ENCODE results near the gene ANKRD23.
A peak's percentile ranks its signal among the peaks of the same experiment; 100 is the strongest.

The ANKRD23 gene

DNA sequence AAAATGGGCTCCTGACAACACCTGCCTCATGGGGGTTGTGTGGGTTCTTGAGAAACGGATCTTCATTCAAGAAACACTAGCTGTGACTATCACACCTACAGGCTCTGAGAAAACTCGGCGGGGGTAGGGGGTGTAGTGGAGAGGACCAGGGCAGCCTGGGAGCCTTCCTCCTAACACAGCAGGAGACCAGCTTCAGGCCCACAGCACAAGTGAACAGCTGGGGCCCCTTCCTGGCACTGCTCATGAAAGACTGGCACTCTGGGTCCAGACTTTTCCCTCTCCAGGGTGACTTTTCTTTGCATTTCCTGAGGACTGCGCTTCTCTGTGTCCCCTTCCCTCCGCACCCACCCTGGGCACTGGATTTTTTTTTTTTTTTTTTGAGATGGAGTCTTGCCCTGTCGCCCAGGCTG, 33.2 kb upstream of the ANKRD23 start:
- ATAC-seq = no peak

DNA sequence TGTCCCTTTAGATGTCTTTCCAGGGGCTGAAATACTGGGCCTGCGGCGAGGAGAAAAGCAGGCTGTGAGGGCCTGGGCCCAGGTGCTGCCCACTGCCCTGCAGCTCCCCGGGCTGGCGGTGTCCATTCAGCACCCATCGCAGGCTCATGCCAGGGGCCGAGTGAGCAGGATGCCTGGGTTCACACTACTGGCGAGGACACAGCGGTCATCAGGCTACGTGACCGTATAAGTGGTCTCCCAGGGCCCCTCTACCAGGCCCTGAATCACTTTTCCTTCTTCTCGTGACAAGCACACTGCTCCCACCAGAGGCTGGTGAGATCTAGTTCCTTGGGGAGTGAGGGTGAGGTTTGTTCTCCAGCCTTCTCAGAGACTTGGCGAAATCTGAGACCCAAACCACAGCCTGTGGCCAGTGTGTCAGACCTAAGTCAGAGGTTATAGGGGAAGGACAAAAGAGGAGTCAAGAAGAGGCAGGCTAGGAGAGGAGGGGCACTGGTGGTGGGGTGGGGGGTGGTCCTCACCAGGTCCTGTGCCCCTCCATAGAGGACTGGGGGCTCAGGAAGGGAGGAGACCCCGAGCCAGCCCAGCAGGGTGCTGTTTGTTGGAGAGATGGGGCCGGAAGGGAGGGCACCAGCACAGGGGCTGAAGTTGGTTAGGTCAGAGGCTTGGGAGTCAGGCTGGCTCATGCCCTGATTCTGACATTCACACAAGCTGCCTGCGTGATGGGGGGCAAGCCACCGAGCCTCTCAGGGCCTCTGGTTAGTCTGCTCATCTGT, 32.6 kb upstream of the ANKRD23 start:
- ATAC-seq = no peak

DNA sequence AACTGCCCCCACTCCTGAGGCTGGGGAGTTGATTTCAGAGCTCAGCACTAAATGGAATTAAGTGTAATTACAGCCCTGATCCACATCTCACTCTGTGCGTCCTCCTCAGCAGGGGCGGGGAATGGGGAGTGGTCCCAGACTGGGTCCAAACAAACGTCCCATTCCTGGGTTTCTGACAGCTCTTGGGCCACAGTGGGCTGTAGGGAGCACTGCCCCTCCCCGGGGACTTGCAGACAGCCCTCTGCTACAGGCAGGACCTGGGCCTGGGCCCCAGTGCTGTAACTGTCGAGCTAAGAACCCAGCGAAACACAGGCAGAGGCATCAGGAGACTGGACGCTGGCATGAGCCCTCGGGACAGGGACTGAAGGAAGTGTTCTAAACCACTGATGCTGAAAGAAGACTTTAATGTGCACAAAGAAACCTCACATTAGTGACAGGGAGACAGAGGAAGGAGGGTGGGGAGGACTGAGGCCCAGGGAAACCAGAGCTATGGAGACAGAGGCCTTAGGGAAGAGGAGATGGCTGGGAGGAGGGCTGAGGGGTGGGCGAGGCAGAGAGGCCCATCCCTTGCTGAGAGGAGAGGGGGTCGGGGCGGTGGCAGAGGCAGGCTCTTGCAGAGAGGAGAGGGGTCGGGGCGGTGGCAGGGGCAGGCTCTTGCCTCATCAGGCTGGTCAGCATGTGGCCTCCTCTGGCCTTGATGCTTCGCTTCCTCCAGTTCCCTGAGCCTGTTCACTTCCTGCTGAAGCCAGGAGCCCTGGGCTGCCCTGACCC, 31.9 kb upstream of the ANKRD23 start:
- ATAC-seq = no peak

DNA sequence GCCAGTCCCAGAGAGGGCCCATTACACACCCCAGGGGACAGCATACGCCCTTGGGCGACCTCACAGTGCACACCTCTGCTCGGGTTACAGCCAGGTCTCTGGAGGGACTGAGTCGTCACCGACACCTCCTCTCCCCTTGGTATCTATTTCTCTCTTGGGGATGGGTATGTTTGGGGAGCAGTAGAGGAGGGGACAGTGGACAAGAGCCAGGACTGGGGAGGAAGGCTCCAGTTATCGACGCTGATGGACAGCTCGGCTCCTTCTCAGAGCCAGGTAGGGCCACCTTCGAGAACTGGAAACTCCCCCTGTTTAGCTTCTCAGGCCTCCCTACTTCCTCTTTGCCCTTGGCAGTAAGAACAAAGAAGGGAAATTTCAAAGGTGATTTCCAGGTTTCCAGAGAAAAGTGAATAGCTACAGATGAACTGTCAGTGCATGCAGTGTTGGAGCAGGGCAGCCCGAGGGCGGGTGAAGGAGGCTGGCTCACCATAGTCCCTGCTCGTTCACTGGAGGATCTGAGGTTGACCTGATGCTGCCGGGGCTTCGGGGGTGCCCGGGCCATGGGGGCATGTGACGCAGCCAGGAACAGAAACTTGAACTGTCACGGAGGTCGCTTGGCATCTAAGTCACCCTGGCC, 30.5 kb upstream of the ANKRD23 start:
- peak; percentile 57 to 59 for ATAC-seq

DNA sequence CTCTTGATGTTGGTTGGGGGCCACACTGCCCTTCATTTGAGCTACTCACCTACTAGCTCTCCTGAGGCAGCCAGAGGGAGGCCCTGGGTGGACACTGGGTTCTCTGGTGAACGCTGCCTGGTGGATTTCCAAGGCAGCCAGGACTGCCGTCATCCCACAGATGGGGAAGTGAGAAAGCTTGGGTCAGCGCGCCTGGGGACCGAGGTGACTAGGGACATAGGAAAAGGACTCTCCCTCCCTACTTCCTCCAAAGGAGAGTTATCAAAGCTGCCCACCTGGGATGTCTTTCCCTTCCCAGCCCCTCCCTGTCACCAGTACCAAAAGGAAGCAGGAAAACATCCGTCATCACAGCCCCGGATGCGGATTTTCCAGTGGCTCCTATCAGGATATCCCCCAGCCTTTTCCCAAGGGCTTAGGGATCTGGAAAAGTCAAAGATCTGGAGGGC, 29.9 kb upstream of the ANKRD23 start:
- no peak for ATAC-seq

DNA sequence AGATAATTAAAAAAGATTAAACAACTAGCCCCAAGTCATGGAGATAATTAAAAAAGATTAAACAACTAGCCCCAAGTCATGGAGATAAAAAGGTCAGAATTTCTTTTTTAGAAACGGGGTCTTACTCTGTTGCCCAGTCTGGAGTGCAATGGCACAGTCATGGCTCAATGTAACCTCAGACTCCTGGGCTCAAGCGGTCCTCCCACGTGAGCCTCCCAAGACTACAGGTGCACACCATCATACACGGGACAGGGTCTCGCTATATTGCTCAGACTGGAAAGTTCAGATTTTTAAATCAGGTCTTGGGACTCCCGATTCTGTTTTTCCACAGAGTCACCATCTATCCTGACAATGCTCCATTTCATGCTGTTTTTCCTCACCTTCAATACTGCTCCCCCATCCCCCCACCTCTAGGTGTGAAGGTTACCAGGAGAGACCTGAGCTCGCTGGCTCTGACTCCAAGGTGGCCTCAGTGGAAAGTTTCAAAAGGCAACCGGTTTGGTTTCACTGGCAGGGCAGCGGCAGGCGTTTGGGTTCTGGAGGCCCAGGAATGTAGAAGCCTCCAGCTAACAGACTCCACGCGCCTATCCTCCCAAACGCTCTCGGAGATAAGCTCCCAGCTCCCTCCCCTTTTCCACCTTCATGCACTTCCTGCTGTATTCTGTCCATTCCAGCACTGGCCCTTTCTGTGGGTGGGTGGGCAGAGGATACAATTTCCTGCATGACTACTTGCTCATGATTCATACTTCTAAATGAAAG, 28.9 kb upstream of the ANKRD23 start:
- no peak for ATAC-seq

DNA sequence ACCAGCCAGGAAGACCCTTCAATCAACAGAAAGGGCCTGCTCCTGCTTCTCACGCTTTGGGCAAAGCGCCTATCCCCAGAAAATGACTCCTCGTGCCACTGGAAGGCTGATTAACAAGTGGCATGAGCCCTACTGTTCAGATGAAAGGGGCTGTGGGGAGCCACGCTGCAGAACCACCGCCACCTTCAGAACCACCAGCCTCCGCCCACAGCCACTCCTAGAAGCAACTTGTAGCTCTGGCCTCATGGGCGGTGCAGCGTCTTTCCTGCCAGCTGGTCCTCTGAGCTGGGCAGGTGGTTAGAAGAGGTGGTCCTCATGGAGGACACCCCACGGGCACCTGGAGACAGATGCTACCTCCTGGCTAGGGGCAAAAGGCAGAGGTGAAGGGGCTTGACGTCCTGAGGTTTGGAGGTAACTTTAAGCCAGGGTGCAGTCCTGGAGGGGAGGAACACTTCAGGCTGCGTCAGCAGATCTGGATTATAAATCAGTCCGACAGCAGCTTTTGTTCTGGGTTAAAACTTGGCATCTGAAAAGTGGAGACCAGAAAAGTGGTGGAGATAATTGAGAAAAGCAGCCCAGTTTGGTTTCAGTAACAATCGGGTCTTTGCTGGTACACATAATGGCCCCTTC, 26.9 kb upstream of the ANKRD23 start:
- ATAC-seq = no peak

DNA sequence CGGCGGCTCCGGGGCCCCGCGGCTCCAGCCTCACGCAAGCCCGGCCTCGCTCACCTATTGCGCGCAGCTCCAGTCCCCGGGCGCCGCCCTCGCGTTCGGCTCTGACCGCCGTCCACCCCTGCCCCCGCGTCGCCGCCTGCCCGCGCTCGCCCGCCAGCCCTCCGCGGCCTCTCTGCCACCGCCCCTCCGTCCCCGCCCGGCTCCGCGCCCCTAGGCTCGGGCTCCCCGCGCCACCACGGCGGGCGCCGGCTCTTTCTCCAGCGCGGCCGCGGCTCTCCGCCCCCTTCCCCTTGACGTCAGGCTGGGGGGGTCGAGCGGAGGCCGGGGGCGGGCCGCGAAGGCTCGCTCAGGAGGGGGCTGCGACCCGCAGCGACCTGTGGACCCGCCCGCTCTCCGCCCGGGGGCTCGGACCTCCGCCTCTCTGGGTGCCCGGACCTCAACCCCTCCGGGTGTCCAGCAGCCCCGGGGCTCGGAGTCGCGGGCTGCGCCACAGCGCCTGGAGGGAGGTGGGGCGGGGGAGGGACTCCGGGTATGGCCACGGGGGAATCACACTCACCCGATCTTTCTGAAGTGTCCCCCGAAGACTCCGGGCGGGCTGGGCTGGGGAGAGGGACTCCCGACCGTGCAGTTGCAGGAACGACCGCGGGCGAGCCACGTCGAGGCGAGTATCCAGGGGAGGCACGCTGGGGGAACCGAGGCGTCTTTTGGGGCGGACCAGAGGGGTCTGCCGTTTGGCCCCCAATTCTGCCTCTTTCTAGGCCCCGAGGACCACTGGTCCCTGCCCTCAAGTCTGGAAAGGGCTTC, 26.2 kb upstream of the ANKRD23 start, which contains the start of gene SEMA4C:
SEMA4C (minus strand) TSS at position 259 of the 804 bp plus-strand sequence. CDS start 2,194 bp downstream, outside the sequence.
- peak; percentile 19 to 24 for ATAC-seq

DNA sequence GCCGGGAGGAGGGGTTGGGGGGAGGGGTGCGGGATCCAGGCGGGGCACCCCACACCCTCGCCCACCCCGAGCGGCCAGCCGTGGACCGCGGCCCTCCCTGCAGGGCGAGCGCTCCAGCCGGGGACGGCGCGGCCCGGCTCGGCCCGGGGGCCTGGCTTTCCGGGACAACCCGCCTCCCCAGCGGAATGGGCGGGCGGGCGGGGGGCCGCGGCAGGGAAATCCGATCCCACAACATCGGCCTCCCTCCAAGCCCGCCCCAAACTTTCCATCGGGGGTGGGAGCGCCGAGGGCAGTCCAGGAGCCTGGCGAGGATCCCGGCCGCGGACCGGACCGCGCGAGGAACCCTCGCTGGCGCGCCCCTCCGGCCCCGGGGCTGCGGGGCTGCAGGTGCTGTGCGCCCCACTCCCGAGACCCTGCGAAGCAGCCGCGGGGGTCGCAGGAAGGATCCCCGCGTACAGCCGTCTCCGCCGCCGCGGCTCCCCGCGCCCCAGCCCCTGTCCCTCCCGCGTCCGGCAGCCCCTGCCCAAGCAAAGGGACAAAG, 25.5 kb upstream of the ANKRD23 start:
- ATAC-seq = peak in 1 of 2 donors; percentile 5

DNA sequence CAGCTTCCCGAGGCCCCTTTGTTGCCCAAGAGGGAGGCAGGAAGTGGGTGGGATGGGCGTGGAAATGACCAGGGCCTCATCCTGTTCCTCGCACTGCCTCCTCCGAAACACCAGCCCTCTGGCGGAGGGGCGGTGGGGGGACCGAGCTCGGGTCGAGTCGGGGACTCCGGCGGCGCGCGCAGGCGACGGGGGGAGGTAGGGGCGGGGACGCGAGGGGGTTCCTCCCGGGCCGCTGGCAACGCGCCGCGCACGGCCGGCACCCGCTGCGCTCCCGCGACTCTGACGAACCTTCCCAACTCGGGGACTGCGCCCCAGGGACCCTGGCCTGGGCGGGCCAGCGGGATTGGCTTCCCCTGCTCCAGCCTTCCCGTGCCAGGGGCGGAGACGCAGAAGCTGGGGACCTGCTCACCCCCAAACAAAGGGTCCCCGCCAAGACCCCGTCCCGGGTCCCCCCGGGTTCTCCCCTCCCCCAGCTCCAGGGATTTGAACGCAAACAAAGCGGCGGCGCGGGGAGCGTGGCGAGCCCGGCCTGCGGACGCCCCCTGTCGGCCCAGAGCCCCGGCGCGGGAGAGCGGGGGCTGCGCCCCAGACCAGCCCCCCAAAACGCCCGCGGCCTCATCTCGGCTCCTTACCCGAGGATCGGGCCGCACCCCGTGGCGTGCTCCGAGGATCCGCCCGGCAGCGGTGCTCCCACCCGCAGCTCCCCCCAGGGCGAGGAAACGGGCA, 24.9 kb upstream of the ANKRD23 start:
- peak; percentile 45 to 48 for ATAC-seq

DNA sequence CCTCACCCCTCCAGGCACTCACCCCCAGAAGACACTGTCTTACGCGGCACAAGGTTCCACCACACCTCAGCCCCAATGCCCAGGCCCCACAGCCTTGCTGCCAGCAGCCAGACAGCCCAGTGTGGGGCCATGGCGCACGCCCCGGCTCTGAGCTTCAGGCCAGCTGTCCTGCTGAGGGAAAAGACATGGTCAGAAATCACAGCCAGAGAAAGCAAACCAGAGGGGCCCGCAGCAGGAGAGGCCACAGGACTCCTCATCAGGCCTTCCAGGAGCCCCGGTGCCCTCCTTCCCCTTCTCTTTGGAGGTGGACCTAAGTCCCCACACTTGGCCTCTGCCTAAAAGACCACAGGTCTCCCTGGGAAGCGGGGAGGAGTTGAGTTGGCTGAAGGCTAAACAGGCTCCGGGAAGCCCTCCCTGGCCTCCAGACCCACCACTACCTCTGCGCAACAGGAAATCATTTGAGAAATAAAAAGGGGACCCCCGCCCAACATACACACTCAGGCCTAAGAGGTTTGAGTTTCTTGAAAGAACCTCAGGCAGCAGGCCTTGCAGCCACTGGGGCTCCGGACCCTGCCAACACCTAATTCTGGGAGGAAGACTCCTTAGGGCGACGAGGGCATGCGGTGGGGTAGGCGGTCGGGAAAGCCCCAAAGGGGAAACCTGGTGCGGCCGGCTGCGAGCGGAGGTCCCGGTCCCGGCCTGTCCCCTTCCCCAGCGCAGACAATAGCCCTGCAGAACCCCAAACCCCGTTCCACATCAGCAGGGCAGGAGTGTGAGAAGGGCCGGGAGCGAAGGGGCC, 24.1 kb upstream of the ANKRD23 start:
- no peak for ATAC-seq

DNA sequence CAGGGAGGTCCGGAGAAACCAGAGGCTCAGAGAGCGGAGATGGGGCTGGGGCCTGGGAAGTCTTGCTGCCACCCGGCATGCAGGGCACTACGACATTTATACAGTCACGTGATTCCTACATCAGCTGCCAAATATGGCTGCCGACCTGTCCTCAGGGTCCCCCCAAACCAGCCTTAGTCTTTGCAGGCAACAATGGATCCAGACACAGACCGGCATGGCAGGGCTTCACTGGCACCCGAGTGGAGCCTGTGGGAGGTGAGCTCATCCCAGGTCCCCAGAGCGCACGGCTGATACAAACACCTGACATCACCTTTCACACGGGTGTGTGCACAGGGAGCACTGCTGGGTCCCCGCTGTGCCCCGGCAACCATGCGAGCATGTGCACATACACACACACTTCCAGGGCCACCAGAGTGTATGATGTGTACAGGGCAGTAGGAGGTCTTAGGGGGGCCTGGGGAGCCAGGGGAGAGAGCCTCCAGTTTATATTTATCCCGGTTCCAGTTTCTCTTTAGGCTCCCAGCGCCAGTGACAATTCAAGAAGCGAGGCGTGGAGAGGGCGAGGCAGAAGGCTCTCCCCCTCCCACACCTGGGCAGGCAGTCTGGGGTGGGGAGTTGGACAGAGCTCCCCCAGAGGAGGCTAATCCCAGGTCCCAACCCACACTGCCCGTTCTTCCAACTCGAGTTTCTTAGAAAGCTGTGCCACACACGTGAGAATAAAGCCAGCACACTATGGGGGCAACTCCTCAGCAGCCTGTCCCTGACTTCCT, 23.4 kb upstream of the ANKRD23 start:
- ATAC-seq = no peak

DNA sequence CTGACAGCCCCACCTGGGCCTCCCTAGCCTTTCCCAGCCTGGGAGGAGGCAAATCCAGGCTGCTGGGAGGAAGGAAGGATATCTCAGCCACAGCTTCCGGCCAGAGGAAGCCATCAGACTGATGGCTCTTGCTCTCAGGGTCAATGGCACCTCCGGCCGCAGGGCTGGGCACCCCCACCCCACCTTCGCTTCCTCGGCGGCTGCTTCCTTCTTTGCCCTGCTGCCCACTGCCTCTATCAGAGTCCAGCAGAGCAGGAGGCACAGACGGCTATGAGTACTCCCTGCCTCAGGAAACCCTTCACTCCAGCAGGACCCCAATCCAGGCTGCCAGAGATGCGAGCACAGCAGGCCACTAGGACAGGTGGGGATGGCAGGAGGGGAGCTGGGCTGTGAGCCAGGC, 22.8 kb upstream of the ANKRD23 start:
- ATAC-seq = no peak

DNA sequence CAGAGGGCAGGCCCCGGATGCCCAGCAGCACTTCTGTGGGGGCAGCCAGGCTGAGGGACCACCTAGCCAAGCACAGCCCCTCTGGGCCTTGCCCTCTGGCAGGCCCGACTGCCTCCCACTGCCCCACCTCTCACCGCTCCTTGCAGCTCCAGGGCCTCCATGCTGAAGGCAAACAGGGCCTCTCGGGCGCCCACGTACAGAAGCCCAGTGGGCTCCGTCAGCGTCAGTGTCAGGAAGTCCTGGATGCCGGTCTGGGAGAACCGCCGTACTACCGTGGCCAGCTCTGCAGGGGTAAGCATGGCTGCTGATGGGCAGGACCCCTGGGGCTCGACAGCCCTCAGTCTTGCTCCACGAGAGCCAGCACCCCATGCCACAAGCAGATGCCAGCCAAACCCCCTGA, 22.3 kb upstream of the ANKRD23 start:
- ATAC-seq = no peak

DNA sequence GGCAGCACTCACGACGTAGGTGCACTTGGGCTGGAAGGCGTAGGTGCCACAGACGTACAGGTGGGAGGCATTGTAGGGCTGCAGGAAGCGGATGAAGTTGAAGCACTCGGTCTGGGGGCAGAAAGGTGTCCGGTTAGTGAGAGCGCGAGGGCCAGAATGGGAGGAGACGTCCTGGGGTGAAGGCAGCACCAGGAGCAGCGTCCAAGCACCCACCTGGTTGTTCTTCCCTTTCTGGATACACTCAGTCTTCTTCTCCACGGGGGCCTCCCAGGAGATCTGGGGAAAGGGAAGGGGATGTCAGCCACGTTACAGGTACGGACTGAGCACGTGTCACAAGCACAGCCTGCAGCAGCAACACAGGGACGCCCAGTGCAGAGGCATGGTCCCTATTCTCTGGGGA, 21.8 kb upstream of the ANKRD23 start:
- no peak for ATAC-seq

DNA sequence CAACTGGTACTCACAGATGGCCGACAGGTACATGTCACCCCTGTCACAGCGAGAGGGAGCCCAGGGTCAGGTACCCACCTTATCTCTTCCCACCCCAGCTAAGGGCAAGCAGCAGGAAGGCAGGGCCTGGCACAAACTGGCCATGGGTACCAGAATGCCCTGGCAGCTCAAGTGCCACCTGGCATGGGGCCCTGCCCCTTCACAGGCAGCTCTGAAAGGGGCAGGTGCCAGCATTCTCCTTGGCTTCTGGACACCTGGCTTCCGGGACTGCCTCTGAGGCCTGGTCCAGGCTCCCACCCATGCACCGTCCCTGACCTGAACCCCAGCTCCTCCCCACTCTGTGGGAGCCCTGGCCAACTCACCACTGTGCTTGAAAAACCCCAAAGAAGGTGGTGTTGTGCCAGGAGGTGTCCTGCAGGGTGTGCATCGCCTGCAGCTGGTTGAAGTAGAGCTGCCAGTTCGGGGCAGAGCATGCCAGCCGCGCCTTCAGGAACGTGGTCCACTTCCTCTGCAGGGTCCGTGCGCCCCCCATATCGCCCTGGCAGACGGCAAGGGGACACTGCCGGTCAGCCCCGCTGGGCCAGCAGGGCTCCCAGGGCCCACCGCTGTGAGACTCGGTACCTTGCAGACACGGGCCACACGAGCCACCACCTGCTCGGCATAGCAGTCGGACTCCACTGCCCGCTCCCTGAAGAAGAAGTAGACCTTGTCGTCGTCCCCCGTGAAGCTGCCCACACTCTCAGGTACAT, 20.7 kb upstream of the ANKRD23 start:
- ATAC-seq = no peak

DNA sequence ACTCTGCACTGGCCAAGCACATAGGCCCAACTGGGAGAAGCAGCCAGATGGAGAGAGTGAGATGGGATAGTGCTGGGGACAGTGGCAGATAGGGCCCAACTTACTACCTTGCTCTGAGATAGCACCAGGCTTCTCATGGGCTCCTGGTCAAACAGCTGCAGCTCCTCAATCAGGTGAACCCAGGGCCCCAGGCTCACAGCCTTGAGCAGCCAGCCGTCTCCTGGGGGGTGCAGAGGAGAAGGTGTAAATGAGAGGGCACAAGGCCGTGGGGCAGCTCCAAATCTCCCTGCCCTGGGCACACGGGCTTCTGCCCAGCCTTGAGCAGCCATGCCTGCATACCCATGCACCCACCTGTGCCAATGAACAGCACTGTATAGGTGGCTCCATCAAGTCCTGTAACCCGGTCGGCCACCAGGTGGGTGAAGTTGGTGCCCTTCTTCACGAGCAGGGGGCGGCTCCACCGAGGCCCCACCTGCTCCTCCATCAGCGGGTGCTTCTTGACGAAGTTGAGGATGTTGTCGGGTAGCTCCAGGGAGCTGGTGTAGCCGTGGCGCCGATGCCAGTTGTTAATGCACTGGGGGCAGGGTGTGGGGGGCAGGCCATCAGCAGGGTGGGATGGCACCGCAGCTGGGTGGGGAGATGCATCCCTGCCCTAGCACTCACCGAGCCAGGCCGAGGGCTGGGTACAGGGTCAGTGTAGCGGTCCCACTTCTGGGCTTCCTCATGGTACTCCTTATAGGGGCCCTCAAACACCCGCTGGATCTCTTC, 19.9 kb upstream of the ANKRD23 start:
- no peak for ATAC-seq

Data from activated CD4-positive, CD25-positive, alpha-beta regulatory T cell treated with anti-CD3 and anti-CD28 coated beads, Interleukin-2, amount 50 U/mL, for 24 hours (primary cell).